Stimulated activated CD4-positive, alpha-beta T cell treated with anti-CD3 and anti-CD28 coated beads, Interleukin-1b, Interleukin-23, amount 100 ng/mL, for 24 hours (primary cell): Measurements from ENCODE around the gene NPHP4.
"Not testable (repeated sequence)": the region's sequence is repeated elsewhere in the genome, so short reads cannot be mapped to it uniquely, and the experiment has no call there.

Source experiments
- DNase-seq, 4 experiments: peaks; one replicate each; pipeline ENCODE4 v3.0.0-alpha.2; 2020; ENCODE audit warnings: low read depth in 4 of 4, low spot score in 1 of 4

The NPHP4 gene

DNA sequence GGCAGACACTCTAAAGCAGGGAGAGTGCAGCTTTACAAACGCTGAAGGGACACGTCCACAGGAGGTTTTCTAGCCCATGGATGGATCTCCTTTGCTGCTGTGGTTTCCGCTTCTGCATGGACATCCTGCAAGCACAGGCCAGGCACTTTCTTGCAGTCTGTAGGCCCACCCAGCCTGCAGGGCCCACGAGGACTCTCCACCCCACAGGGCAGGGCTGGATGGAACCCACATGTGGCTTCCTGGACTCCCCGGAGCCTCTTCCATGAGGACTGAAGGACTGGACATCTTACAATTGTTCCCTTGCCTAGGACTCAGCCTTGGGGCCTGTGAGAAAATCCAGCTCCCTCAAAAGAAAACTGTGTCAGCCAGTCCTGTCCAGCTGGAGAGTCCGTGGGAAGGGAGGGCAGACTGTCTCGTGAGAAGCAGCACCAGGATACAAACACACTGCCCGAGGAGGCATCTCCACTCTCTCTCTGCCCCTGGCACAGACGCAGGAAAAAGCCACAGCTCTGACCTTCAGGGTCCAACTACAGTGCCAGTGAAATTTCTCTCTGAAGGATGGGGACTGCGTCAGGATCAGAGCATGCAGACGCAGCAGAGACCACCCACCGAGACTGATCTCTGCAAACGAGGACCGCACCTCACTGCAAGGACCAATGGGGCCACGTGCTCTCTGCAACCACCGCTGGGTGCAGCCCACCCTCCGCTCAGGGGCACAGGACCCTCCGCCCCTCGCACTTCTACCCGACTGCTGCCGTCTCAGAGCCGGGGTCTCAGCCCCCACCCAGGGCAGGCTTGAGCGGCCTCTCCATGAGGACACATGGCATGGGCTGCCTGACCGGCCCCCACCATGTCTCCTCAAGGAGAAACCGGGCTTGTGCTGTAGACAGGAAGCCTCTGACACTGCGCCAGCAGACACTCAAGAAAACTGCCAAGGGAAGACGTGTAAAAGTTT is 130.1 kb downstream of the NPHP4 start:
- no peak for DNase-seq

GRCh38 chr1:5860277-5860676 is 131.9 kb downstream of the NPHP4 start:
- DNase-seq = no peak

DNA sequence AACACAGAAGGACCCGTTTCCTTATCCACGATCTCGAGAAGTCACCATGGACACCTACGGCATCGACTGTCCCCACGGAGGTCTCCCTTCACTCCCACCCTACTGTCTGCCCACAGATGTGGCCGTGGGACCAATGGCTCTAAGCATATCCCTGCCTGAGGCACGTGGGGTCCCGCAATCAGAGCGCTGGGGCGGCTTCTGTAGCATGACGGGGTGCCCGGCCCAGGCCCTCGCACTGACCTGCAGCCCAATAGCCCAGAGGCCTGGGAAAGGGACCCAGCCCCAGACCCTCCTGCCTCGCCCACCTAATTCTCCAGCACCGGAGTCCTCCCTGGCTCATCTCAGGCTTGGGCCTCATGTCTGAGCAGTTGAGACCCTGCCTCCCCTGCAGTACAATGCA is 132.5 kb downstream of the NPHP4 start:
- DNase-seq = no peak

- DNase-seq = no peak
Observed at GRCh38 chr1:5858844-5859407, 133.3 kb downstream of the NPHP4 start.

DNA sequence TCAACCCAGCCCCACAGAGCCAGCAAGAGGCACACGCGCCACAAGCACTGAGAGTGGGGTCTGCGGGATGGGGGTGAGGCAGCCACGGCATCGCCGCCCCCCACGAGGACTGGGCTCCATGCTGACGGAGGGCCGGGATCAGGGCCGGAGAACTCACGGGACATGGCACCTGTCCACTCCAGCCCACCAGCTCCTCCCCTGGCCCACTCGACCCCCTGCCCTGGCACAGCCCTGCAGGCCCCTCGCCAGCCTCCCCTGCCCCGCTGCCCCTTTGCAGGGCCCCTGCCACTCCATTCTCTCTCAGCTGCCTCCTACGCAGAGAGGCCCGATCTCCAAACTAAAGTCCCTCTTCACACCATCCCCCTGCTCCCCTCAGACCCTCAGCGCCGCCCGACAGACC is 134.0 kb downstream of the NPHP4 start:
- no peak for DNase-seq

DNA sequence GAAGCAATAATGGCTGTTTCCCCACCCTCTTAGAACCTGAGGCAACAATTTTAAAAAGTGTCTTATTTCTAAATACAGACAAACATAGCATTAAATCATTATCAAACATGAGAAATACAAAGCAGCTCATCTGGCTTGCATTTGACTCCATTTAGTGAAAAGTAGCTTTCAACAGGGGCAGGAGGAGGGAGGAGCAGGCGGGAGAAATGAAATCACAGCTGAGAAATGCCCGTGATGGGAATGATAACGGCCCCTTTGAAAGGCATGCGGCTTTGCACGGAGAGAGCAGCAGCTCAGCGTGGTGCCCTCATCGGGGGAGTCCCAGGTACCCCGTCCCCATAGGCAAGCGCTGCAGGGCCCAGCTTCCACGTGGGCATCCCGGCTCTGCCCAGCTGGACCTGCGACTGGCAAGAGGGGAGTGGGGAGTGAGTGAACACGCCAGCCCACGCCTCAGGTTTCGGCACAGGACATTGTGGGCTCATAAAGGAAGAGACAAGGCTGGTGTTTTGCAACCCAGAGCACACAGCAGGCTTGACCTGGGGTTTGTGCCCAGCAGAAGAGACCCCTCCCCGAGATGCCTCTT is 134.6 kb downstream of the NPHP4 start:
- DNase-seq = no peak

GRCh38 chr1:5857011-5857410 is 135.2 kb downstream of the NPHP4 start:
- DNase-seq = no peak

GRCh38 chr1:5856246-5856815 is 135.9 kb downstream of the NPHP4 start:
- DNase-seq = no peak

- DNase-seq = no peak
Observed at GRCh38 chr1:5855196-5855897, 136.9 kb downstream of the NPHP4 start.

- no peak for DNase-seq
Observed at GRCh38 chr1:5854754-5855153, 137.5 kb downstream of the NPHP4 start.

DNA sequence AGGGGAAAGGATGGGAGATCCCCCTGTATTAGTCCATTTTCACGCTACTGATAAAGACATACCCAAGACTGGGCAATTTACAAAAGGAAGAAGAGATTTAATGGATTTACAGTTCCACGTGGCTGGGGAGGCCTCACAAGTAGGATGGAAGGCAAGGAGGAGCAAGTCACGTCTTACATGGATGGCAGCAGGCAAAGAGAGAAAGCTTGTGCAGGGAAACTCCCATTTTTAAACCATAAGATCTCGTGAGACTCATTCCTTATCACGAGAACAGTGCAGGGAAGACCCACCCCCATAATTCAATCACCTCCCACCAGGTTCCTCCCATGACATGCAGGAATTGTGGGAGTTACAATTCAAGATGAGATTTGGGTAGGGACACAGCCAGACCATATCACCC is 138.4 kb downstream of the NPHP4 start:
- DNase-seq = not testable (repeated sequence)

DNA sequence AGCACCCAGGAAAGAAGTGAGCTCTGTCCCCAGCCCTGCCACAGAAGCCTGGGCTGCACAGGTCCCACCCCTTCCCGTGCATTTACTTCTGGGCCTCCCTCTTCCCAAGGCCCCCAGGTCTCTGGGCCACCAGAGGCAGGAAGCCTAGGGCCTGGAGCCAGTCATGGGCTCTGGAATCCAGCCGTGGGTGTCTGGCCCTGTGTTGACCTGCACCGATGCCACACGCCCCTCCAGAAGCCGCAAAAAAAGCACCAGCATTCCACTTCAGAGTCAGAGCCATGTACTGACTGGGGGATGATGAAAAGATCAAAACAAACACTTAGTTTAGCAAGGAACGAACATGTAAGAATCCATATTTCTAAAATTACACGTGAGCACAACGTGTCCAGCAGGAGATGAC is 141.7 kb downstream of the NPHP4 start:
- DNase-seq = no peak

DNA sequence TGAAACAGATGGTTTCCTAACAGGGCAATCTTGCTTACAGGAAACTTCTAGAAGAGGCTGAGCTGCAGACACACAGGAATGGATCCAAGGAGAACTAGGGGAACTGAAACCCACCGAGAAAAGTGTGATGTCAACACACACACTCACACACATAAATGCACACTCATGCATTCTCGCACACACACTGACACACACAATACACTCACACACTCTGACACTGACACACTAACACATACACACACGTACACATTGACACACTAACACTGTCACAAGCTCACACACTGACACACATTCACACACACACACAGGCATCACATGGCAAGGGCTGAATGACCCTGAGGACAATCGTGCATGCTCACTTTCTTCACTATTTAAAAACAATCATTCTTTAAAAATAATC is 142.7 kb downstream of the NPHP4 start:
- DNase-seq = no peak

DNA sequence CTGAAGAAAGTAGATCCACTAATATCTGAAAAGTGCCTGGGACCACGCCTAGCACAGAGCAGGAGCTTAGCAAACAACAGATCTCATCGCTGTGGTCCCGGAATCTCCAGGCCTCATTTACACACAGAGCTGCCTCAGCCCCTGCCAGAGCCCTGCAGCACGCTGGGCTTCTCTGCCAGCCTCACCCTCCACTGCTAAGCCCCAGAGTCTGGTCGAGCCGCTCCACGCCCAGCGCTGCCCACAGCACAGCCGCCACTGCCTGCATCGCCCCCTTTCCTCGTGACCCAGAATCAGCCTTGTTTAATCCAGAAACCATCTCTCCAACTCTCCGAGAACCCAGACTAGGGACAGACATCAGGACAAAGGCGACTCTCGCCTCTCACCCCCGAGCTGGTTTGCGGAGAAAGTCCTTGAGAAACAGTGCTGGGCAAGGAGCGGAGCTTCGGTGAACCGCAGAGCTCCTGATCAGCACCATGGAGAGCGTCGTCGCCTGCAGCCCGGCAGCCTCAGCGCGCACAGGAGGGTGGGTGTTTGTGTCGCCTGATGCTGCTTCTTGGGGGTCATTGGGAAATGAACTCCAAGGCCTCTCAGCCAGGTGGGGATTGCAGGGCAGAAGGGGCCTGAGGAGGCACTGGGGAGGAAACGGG is 145.1 kb downstream of the NPHP4 start:
- DNase-seq = no peak

DNA sequence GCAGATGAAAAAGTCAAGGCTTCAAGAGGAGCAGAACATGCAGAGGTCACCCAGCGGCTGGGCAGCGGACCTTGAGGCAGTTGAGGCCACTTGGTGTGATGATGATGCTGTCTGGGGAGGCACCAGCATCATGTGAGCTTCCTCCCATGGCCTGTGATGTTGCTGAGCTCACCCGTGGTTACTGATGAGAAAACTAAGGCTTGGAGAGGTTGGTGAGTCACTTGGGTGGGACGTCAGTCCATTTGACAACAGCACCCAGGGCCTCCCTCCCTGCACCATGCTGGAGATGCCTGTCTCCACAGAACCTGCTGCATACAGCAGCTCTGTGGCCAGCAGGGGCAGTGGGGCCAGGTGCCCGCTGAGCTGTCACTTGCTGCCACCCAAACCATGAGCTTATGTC is 146.8 kb downstream of the NPHP4 start:
- DNase-seq = no peak

GRCh38 chr1:5844442-5844841 is 147.8 kb downstream of the NPHP4 start:
- no peak for DNase-seq

DNA sequence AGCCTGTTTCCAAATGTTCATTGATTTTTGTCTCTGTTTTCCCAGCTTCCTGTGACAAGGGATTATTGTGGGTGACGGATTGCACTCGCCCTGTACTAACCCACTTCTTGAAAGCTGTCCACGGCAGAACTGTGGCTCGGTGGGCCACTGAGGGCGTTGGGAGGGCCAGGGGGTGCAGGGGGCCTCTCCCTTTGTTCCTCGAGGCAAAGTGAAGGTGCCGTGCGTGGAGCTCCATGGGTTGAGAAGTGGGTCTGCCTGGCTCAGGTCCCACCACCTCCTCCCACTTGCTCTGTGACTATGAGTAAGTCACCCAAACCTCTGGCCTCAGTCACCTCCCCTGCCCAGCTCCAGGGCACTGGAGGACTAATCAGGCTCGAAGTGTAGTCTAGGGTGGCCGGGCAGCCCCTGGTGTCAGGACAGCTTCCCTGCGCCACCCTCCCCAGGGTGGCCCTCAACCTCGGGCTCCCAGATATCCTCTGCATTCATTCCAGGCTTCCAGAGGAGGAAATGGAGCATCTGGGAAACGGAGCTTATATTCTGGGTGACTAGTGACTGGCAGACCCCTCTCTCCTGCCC is 148.6 kb downstream of the NPHP4 start:
- DNase-seq = no peak

GRCh38 chr1:5842679-5843078 is 149.5 kb downstream of the NPHP4 start:
- DNase-seq = no peak

- no peak for DNase-seq
Observed at GRCh38 chr1:5840551-5841001, 151.6 kb downstream of the NPHP4 start.

- DNase-seq = no peak
Observed at GRCh38 chr1:5839881-5840550, 152.2 kb downstream of the NPHP4 start.
